ENCODE results near the gene TBC1D19. TPM values are rescaled to one million over a fixed set of nuclear protein-coding genes. Genes with fewer than 3 reads are reported as not detected.

Gene TBC1D19
- total RNA-seq, 1 experiment from 2014 or later = 4.0 TPM

DNA sequence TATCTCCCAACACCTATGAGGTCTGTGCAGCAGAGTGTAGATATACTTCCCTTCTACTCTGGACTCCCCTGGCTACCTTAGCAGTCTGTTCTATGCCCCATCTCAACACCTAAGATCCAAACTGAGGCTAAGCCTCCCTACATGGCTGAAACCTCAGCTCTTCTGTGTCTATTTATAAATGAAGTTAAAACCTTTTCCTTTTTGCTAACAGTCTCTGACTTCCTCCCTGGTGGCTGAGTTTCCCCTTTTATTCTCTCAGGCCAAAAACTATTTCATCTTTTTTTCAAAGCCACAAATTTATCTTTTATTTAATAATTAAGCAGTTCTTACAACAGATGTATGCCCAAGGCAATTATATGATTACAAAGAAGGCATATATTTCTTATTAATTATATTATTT, 164.9 kb downstream of the TBC1D19 start:
- no peaks in the 10 kb centered on the region for H3K27me3 ChIP-seq (ENCODE audit: low read length)
- DNase-seq = no peak
- POLR2A ChIA-PET (ENCODE audit: unreplicated experiment) = no interaction called here
- H3K36me3 ChIP-seq (ENCODE audit: low read depth, low read length) = no peaks in the 10 kb centered on the region
- no peaks in the 10 kb centered on the region for H3K79me2 ChIP-seq (ENCODE audit: low read length)
- no peak overlapping the region for H3K4me2 ChIP-seq (ENCODE audit: low read length)
- TF ChIP-seq EZH2 (IDR thresholded peaks at IDR 0.05; ENCODE audit: low read length, unreplicated experiment) (no peak), EZH2phosphoT487 (IDR thresholded peaks at IDR 0.05; ENCODE audit: borderline replicate concordance, low read length) (no peak)
- TF ChIP-seq, protein P1, sequence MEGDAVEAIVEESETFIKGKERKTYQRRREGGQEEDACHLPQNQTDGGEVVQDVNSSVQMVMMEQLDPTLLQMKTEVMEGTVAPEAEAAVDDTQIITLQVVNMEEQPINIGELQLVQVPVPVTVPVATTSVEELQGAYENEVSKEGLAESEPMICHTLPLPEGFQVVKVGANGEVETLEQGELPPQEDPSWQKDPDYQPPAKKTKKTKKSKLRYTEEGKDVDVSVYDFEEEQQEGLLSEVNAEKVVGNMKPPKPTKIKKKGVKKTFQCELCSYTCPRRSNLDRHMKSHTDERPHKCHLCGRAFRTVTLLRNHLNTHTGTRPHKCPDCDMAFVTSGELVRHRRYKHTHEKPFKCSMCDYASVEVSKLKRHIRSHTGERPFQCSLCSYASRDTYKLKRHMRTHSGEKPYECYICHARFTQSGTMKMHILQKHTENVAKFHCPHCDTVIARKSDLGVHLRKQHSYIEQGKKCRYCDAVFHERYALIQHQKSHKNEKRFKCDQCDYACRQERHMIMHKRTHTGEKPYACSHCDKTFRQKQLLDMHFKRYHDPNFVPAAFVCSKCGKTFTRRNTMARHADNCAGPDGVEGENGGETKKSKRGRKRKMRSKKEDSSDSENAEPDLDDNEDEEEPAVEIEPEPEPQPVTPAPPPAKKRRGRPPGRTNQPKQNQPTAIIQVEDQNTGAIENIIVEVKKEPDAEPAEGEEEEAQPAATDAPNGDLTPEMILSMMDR (conservative IDR thresholded peaks at IDR 0.05; ENCODE audit: low read depth, low read length) = no peak
- ATAC-seq = no peak
- H3K4me1 ChIP-seq (ENCODE audit: insufficient read depth, low read length) = peaks cover 9% of the 10 kb centered on the region
- H3K27ac ChIP-seq (ENCODE audit: low read length) = no peak overlapping the region
- H3F3A ChIP-seq (ENCODE audit: low read length, unreplicated experiment) = no peaks in the 10 kb centered on the region
- no peak overlapping the region for H3K4me3 ChIP-seq (ENCODE audit: low read length)
- H3K9me2 ChIP-seq (replicated peaks; ENCODE audit: low read length) = no peaks in the 10 kb centered on the region
- H3K9ac ChIP-seq (ENCODE audit: low read length) = no peak overlapping the region
- no TSS peak for BruUV-seq (replicated peaks)
- intact Hi-C loops (cut with micrococcal nuclease) = no loop called here
- H2AFZ ChIP-seq (ENCODE audit: low read length) = no peak overlapping the region
- H3K9me3 ChIP-seq (ENCODE audit: low read length) = no peaks in the 10 kb centered on the region
- H4K20me1 ChIP-seq (ENCODE audit: low read length) = no peaks in the 10 kb centered on the region
- CTCF ChIA-PET = no interaction called here

- H4K20me1 ChIP-seq (ENCODE audit: low read length) = no peaks in the 10 kb centered on the region
- H3K27ac ChIP-seq (ENCODE audit: low read length) = no peak overlapping the region
- H3K79me2 ChIP-seq (ENCODE audit: low read length) = no peaks in the 10 kb centered on the region
- CTCF ChIA-PET = interaction anchor here (0.5 kb wide), 1 partner anchor 37 kb away, joined by 4 read pairs; no protein-coding TSS in a partner anchor
- BruUV-seq (replicated peaks) = no TSS peak
- H3K36me3 ChIP-seq (ENCODE audit: low read depth, low read length) = no peaks in the 10 kb centered on the region
- H3K4me2 ChIP-seq (ENCODE audit: low read length) = no peak overlapping the region
- POLR2A ChIA-PET (ENCODE audit: unreplicated experiment) = no interaction called here
- intact Hi-C loops (cut with micrococcal nuclease) = no loop called here
- no peaks in the 10 kb centered on the region for H3K9me2 ChIP-seq (replicated peaks; ENCODE audit: low read length)
- no peak for TF ChIP-seq EZH2phosphoT487 (IDR thresholded peaks at IDR 0.05; ENCODE audit: borderline replicate concordance, low read length)
- H3K9me3 ChIP-seq (ENCODE audit: low read length) = no peaks in the 10 kb centered on the region
- H3K27me3 ChIP-seq (ENCODE audit: low read length) = no peaks in the 10 kb centered on the region
- no peak overlapping the region for H3K4me3 ChIP-seq (ENCODE audit: low read length)
- DNase-seq (no peak), ATAC-seq (no peak)
- H3K9ac ChIP-seq (ENCODE audit: low read length) = no peak overlapping the region
- no peak overlapping the region for H2AFZ ChIP-seq (ENCODE audit: low read length)
- no peaks in the 10 kb centered on the region for H3F3A ChIP-seq (ENCODE audit: low read length, unreplicated experiment)
- H3K4me1 ChIP-seq (ENCODE audit: insufficient read depth, low read length) = peaks cover 9% of the 10 kb centered on the region
Measured at GRCh38 chr4:26749867-26750266, 166.0 kb downstream of the TBC1D19 start.

GRCh38 chr4:26751004-26751403, 167.1 kb downstream of the TBC1D19 start:
- no peak overlapping the region for H3K4me2 ChIP-seq (ENCODE audit: low read length)
- no peaks in the 10 kb centered on the region for H3K27me3 ChIP-seq (ENCODE audit: low read length)
- no peak overlapping the region for H3K9ac ChIP-seq (ENCODE audit: low read length)
- TF ChIP-seq, protein P1 (conservative IDR thresholded peaks at IDR 0.05; ENCODE audit: low read depth, low read length) = no peak
- TF ChIP-seq EZH2phosphoT487 (IDR thresholded peaks at IDR 0.05; ENCODE audit: borderline replicate concordance, low read length) = no peak
- TF ChIP-seq EZH2 (IDR thresholded peaks at IDR 0.05; ENCODE audit: low read length, unreplicated experiment) = no peak
- no peaks in the 10 kb centered on the region for H3K9me3 ChIP-seq (ENCODE audit: low read length)
- no peaks in the 10 kb centered on the region for H3K79me2 ChIP-seq (ENCODE audit: low read length)
- no peaks in the 10 kb centered on the region for H3K9me2 ChIP-seq (replicated peaks; ENCODE audit: low read length)
- H2AFZ ChIP-seq (ENCODE audit: low read length) = no peak overlapping the region
- POLR2A ChIA-PET (ENCODE audit: unreplicated experiment) = interaction anchor here (0.6 kb wide), 1 partner anchor 662 kb away, joined by 5 read pairs; no protein-coding TSS in a partner anchor
- H3K36me3 ChIP-seq (ENCODE audit: low read depth, low read length) = no peaks in the 10 kb centered on the region
- peaks cover 9% of the 10 kb centered on the region for H3K4me1 ChIP-seq (ENCODE audit: insufficient read depth, low read length)
- DNase-seq (peak; percentile 34), ATAC-seq (no peak; the same call in 1 of the 2 replicates)
- H3F3A ChIP-seq (ENCODE audit: low read length, unreplicated experiment) = no peaks in the 10 kb centered on the region
- CTCF ChIA-PET = no interaction called here
- H4K20me1 ChIP-seq (ENCODE audit: low read length) = no peaks in the 10 kb centered on the region
- BruUV-seq (replicated peaks) = no TSS peak
- no peak overlapping the region for H3K27ac ChIP-seq (ENCODE audit: low read length)
- intact Hi-C loops (cut with micrococcal nuclease) = no loop called here
- H3K4me3 ChIP-seq (ENCODE audit: low read length) = no peak overlapping the region

All from PC-3 (cell line).